Stimulated activated CD4-positive, alpha-beta T cell treated with anti-CD3 and anti-CD28 coated beads, Interleukin-15, amount 100 ng/mL, for 1 hour (primary cell): Measurements from ENCODE around the gene SPACDR.

Source experiments
- DNase-seq, 2 donors: peaks; one replicate each; pipeline ENCODE4 v3.0.0-alpha.2; 2020; ENCODE audit warnings: low read depth in 1 of 2, low spot score in 1 of 2

The SPACDR gene

DNA sequence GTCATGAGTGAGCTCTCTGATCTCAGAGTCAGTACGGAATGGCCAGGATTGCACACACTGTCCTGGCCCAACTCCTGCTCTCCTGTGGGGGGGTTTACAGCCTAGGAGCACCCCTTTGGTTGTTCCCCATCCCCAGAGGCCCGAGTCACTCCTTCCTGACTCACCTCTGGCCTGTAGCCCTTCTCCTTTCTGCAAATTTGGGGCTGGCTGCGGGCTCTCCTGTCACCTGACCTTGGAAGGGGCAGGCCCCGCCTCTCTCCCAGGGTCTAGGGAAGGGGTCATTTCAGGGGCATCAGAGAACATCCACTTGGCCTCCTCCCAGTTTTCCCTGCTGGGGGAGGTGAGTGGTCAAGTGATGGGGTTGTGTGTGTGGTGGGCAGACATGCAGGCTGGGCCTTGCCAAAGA is 21.4 kb upstream of the SPACDR start:
- no peak for DNase-seq

DNA sequence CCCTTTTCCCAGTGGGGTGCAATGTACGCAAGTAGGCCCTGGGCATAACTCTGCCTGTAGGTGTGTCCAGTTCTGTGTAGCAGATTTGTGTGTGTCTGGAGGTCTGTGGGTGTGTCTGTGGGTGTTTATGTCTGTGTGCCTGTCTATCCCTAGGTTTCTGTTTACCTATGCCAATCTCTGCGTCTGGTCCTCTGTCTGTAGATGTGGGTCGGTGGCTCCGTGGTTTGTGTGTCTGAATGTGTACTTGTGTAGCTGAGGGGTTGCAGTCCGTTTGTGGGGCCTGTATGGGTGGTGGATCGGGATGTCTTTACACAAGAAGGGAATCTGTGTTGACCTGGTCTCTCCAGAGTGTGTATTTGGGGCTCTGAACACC is 20.6 kb upstream of the SPACDR start:
- no peak for DNase-seq

GRCh38 chr7:100483722-100484672 is 19.9 kb upstream of the SPACDR start, which contains the start of gene NYAP1:
Gene NYAP1 (plus strand): TSS chr7:100483927. CDS start chr7:100485312, 1,385 bp downstream.
- peak; percentile 34 to 35 for DNase-seq

DNA sequence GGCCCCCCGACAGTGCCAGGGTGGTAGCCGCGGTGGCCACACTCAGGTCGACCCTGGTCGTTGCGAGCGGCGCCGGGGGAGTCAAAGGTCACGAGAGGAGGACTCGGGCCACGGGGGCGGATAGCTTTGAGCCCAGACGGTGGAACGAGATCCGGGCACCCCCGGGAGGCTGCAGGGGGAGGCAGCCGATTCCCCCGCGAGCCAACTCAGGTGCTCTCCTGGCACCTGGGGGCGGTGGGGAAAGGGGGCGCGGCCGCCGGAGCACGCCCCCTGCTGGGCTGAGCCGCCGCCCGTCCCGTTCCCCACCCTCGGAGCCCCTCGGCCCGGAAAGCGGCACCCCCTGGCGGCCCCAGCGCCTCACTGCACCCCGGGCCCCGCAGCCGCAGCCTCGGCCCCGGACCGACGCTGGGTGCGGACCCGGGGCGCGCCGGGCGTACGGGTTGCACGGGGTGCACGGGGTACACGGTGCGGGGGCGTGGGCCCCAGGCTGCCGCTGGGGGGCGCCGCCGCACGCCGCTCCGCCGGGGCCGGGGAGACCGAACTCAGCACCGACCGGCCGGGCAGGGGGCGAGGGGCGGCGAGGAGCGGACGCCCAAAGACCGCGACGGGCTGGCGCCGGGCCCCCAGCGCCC is 19.1 kb upstream of the SPACDR start:
- DNase-seq: peak; percentile 73 to 83

DNA sequence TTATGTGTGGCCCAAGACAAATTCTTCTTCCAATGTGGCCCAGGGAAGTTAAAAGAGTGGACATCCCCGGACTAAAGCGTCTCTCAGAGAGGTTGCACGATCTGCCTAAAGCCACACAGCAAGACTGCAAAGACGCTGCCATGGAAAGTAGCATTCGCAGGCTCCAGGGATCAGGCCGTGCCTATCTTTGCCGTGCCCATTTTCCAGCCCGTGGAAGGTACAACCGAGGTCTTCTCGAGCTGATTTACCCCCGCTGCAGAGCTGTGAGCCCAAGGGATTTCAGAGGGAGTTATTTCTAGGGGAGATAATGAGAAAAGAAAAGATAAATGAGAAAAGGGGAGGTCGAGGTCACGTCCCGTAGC is 18.6 kb upstream of the SPACDR start:
- DNase-seq: no peak

GRCh38 chr7:100481466-100481865 is 17.4 kb upstream of the SPACDR start:
- DNase-seq: no peak

DNA sequence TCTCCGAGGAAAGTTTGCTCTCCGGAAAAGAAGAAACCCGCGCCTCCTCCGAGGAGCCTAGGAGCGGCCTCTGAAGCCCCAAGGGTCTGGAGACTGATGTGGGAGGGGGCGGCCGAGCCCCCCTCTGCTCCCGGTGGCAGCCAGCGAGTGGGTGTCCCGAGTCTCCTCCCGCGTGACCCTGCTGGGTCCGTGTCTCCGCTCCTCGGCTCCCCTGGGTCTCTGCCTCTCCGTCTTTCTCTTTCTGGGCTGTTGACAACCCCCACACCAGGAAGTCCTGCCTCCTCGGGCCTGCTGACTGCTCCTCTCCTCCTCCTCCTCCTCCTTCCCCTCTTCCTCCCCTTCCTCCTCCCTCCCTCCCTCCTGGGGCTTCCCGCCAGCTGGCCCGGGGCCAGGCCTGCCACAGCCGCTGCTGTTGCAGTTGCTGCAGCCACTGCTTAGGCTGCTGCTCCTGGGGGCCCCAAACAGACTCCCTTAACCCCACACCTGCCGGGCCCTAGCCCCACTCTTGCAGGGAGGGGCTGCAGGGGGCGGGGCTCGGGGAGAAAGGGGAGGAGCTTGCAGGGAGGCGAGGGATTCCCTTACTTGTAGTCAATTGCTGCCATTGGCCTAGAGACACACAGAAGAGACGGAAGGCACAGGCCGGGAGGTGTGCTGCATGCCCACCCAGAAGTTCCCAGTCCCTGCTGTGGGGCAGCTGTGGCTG is 15.0 kb upstream of the SPACDR start, which contains the start of gene TSC22D4:
TSS of gene TSC22D4 (minus strand) at position 257 of the 703 bp plus-strand sequence. CDS start 1,176 bp downstream, outside the sequence.
- DNase-seq: peak; percentile 79 to 83

DNA sequence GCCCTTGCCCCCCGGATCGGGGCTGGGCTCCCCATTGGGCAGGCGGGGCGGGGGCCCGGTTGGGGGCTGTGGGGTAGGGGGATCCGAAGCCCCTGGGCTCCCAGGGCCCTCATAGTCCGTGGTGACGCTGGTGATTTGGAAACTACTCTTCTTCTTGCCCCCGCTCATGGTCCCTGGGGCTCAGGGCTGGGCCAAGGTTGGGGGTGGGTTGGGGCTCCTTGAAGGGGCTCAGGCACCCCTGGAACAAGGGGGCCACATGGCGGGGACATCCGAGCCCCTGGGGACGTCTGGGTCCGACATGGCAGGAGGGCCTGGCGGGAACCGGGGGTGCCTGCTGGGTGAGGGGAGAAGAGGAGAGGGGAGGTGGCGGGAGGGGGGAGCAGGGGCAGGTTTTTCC is 13.8 kb upstream of the SPACDR start:
- no peak for DNase-seq

DNA sequence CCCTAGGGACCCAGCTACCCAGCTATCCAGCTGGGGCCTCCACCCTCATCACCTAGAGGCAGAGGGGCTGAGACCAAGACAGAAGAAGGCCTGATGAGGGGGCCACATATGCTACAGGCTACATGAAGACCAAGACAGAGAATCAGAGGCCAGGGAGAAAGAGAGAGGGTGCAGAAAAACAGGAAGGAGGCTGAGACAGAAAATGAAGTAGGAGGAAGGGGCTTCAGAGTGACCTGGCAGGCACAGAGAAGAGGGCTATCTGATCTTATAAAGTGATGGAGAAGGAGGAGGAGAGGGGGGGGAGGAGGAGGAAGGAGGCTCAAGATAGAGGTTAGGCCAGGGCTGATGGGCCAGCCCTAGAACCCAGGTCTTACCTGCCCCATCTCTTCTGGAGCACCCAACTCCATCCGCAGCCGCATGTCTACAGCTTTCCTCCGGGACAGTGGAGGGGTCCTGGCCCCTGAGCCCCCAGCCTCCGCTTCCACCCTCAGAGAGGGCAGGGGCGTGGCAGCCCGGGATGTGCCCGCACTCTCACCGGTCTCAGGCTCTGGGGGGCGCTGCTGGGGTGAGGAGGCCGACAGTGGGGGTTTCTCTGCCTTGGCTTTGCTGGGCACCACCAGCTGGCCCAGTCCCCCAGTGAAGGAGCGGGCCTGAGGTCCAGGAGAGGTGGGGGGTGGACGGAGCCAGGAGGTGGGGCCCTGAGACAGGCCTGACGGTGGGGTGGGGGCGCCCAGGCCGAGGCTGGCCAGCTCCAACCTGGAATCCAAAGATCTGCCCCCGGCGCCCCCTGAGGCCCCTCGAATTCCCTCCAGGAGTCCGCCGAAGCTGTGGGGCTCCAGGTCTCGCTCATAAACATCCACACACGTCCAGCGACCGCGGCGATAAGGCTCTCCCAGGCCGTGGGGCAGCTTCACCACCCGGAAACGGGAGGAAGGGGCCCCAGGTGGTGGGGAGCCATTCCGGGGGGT is 13.1 kb upstream of the SPACDR start:
- peak in 1 of 2 donors; percentile 39 for DNase-seq

DNA sequence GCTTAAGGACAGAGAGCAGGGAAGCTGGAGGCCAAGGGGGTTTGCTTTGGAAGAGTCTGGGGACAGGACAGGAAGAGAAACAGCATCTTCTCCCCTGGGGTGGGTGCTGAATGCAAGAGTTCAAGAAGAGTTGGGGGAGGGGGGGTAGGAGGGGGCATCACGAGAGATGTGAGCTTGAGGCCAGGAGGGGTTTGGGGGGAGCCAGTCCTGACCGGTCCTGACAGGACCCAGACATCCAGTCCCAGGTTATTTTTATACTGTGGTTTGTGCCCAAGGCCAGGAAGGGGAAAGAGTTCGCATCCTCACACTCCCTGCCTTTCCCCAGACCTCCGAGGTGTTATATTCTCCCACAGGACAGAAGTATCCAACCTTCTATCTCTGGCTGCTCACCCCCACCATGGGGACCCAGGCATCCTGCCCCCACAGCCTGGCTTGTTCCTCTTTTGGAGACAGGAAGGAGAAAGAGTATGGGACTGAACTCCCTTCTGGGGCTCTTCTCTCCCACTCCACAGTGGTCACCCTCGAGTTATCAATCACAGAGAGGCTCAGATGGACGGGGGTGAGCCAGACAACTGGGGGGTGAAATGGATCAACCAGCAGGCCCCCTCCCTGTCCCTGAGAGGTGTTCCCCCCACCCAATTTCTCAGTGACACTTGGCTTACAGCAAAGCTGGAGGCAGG is 12.2 kb upstream of the SPACDR start:
- DNase-seq: no peak

DNA sequence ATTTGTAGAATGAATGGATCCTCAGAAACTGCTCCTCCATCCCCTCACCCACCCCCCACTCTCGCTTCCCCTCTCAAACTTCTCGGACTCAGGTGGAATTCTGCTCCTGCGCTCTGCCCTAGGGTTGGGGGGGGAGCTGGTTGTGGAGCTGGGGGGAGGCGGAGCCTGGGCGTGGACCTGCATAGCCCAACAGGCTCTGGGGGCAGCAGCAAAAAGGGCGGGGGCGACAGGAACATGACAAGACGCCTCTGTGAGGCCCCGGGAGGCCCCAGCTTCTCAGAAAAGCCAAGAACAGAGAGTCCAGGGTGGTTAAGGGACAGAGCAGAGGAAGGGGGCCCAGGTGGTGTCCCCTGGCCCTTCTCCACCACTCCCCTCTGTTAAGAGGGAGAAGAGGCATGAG is 11.5 kb upstream of the SPACDR start:
- peak in 1 of 2 donors; percentile 17 for DNase-seq

DNA sequence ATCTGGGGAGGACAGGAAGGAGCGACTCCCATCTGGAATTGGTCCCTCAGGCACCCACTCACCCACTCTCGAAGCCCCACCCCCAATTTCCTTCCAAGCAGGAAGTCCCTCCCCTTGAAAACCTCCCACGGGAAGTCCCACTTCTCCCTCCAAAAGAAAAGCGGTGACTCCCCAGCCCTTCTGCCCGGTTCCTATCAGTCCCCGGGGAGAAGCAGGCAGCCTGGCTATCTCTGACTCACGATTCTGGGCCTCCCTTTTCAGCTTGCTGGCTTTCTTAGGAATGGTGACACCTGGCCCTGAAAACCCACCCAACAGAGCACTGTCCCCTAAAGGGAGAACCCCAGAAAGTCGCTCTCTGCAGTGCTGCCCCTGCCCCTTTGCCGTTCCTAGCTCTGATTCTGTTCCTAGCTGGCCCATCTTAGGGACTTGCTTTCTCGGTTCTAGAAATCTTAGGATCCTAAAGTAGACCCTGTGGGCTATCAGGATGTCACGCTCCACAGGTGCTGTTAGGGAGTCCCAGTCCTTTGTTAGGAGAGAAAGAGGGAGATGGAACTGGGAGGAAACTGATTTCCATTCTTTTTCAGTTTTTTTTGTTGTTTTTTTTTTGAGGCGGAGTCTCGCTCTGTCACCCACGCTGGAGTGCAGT is 8.9 kb upstream of the SPACDR start:
- DNase-seq: no peak

DNA sequence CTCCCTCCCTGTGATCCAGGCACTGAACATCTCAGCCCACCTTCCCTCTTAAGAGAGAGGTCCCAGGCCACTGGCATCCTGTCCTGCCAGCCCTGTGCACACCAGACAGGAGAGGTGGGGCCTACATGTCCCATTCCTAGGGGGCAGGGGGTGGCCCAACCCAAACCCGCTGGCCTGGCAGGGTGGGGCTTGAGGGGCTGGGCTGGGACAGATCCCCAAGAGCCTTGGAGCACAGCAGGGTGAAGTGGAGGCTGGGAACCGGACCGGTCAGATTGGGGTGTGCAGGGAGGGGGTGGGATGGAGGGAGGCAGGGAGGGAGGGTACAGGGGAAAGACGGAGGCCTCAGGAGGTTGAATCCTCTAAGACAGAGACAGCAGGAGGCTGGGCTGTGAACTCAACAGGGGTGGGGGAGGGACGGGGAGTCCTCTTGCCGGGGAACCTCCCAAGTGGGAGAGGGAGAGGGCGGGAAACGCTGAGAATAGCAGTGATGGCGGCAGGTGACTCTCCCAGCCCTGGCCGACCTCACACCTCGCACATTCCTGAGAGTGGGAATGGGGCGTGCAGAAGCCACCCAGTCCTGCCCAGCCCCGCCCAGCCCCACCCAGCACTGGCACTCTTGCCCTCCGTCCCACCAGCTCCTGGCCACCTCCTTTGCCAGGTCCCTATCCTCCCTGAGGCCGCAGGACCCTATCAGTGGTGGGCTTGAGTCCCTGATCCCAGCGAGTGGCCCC is 8.2 kb upstream of the SPACDR start:
- no peak for DNase-seq

- no peak for DNase-seq
These were observed 7.0 kb upstream of the SPACDR start for GRCh38 chr7:100471021-100471420.

- DNase-seq: peak; percentile 68 to 80
These were observed 5.4 kb upstream of the SPACDR start for GRCh38 chr7:100469227-100470044.

DNA sequence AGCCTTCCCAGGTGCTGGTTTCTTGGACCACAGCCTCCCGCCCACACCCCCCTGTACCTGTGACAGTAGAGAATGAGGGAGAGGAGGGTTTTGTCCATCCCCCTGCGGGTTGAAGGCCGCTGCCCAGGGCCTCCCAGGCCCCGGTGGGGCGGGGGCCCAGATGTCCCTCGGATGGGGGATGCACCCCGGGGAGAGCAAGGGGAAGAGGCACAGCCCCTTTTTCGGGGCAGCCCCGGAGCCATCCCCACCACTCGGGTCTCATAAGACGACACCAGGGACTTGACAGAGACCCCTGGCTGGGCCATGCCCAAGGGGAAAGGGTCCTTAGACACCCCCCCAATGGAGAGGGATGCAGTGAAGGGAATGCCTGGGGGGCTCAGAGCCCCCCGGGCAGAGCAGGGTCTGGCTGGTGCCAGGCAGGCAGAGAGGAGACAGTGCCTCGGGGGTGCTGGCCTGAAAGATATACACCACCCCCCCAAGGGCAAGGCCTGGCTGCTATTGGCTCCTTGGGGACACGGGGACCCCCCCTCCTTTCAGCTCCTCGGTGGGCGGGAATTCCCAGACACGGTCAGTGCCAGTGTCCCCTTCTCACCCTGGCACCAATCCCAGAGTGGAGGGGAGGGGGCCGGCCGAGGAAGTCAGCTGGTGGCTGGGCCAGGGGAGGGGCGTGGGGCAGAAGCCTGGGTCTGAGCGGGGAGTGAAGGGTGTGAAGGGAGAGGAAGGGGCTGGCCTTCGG is 3.7 kb upstream of the SPACDR start:
- DNase-seq: no peak
